Mesothelial cell of epicardium (in vitro differentiated cells): ENCODE results near the gene PDE6B. TPM values are rescaled to one million over a fixed set of nuclear protein-coding genes. Genes with fewer than 3 reads are reported as not detected.

Experiments
- DNase-seq, 2 experiments: peaks; one replicate each; pipeline ENCODE4 v3.0.0; 2021; ENCODE audit warnings: low spot score in 2 of 2; ENCODE audit not compliant: unreplicated experiment in 2 of 2
- H3K27ac Mint-ChIP-seq: 2 replicates; pipeline ENCODE4 v1.8.0; 2021; ENCODE audit warnings: mixed read lengths
- H3K27me3 Mint-ChIP-seq: 2 replicates; pipeline ENCODE4 v1.8.0; 2021; ENCODE audit warnings: low read depth, mixed read lengths
- H3K36me3 Mint-ChIP-seq: 2 replicates; pipeline ENCODE4 v1.8.0; 2021; ENCODE audit warnings: mixed read lengths
- H3K4me1 Mint-ChIP-seq: 2 replicates; pipeline ENCODE4 v1.8.0; 2021; ENCODE audit warnings: mixed read lengths
- H3K4me3 Mint-ChIP-seq: 2 replicates; pipeline ENCODE4 v1.8.0; 2021; ENCODE audit warnings: mild to moderate bottlenecking, moderate library complexity, mixed read lengths
- H3K9me3 Mint-ChIP-seq: 2 replicates; pipeline ENCODE4 v1.8.0; 2021; ENCODE audit warnings: mixed read lengths
- total RNA-seq: library from RNA; stranded (reverse); gene quantifications from 3 replicates; pipeline ENCODE4 v1.2.1, GENCODE V29; 2021
- TF ChIP-seq, protein P1 (sequence below): fragments of 200-600 bp; sonication (generic); IDR thresholded peaks from one replicate; pipeline ENCODE4 v1.5.0; 2021; ENCODE audit warnings: antibody characterized with exemption; ENCODE audit not compliant: unreplicated experiment

PDE6B gene
- total RNA-seq, 1 donor from 2014 or later: 11.6 TPM

- peaks cover 40% of the 10 kb centered on the region for H3K27me3 Mint-ChIP-seq
- TF ChIP-seq, protein P1, sequence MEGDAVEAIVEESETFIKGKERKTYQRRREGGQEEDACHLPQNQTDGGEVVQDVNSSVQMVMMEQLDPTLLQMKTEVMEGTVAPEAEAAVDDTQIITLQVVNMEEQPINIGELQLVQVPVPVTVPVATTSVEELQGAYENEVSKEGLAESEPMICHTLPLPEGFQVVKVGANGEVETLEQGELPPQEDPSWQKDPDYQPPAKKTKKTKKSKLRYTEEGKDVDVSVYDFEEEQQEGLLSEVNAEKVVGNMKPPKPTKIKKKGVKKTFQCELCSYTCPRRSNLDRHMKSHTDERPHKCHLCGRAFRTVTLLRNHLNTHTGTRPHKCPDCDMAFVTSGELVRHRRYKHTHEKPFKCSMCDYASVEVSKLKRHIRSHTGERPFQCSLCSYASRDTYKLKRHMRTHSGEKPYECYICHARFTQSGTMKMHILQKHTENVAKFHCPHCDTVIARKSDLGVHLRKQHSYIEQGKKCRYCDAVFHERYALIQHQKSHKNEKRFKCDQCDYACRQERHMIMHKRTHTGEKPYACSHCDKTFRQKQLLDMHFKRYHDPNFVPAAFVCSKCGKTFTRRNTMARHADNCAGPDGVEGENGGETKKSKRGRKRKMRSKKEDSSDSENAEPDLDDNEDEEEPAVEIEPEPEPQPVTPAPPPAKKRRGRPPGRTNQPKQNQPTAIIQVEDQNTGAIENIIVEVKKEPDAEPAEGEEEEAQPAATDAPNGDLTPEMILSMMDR: no peak
- no peaks in the 10 kb centered on the region for H3K9me3 Mint-ChIP-seq
- no peak overlapping the region for H3K27ac Mint-ChIP-seq
- DNase-seq: no peak
- H3K4me3 Mint-ChIP-seq: no peak overlapping the region
- peaks cover 3% of the 10 kb centered on the region for H3K4me1 Mint-ChIP-seq
- H3K36me3 Mint-ChIP-seq: no peaks in the 10 kb centered on the region
Measured at GRCh38 chr4:616911-617643, 8.3 kb upstream of the PDE6B start.

GRCh38 chr4:617644-618641 lies 7.4 kb upstream of the PDE6B start:
- TF ChIP-seq, protein P1: no peak
- Mint-ChIP-seq H3K36me3 (no peaks in the 10 kb centered on the region), H3K27ac (no peak overlapping the region), H3K9me3 (no peaks in the 10 kb centered on the region), H3K4me1 (peaks cover 3% of the 10 kb centered on the region), H3K4me3 (no peak overlapping the region), H3K27me3 (peaks cover 36% of the 10 kb centered on the region)
- DNase-seq: no peak

GRCh38 chr4:620201-620600 lies 5.2 kb upstream of the PDE6B start:
- Mint-ChIP-seq H3K36me3 (no peaks in the 10 kb centered on the region), H3K27ac (no peak overlapping the region), H3K27me3 (peaks cover 23% of the 10 kb centered on the region), H3K4me3 (no peak overlapping the region), H3K4me1 (peaks cover 3% of the 10 kb centered on the region), H3K9me3 (no peaks in the 10 kb centered on the region)
- no peak for DNase-seq
- TF ChIP-seq, protein P1: no peak

DNA sequence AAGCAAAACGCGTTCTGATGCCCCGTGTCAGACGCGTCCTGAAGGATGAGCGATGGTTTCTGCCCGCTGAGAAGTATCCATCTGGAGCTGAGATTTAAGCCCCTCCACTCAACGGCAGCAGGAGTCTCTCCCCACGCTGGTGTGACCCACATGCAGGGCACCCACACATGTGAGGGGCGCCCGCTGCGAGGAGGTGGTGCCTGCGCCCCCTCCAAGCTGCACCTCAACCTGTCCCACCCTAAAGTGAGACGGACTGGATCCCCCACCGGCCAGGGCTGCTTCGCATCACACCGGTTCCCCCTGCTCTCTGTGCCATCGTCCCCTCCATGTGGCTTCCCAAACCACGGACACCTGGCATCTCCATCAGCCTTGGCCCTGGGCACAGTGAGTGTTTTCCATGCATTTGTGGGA lies 4.5 kb upstream of the PDE6B start:
- no peak overlapping the region for H3K4me3 Mint-ChIP-seq
- no peak for DNase-seq
- no peak overlapping the region for H3K27ac Mint-ChIP-seq
- TF ChIP-seq, protein P1: no peak
- no peaks in the 10 kb centered on the region for H3K9me3 Mint-ChIP-seq
- H3K27me3 Mint-ChIP-seq: peaks cover 16% of the 10 kb centered on the region
- H3K4me1 Mint-ChIP-seq: peaks cover 3% of the 10 kb centered on the region
- no peaks in the 10 kb centered on the region for H3K36me3 Mint-ChIP-seq

DNA sequence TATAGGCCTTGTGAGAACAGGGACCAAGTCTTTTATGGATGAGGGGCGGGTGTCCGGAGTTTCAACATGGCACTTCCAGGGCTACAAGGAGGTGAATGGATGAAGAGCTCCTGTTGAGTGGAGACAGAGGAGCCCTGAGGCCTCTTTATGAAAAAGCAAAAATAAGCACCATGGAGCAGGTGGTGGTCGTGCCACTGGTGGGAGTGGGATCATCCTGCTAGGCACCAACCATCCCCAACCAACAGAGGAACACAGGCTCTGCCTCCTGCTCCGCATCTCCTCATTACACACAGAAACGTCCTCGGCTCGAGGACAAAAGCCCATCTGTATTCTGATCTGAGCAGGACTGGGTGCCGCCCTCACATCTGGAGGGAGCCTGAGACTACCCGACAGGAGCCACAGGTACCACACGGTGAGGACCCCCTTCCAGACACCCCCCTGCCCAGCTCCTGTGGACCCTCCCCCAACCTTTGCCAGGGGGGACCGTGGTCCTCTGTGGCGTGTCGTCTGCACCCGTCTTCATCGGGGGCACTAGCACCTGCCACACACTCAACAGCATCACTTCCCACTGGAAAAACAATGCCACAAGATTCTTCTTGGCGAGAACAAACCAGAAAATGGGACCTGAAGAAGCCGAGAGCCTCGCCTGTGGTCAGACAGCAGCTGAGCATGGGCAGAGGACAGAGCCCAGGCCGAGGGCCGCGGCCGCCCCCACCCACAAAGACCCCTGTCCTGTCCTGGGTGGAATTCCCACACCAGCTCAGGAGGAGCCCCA lies 3.9 kb upstream of the PDE6B start:
- H3K4me1 Mint-ChIP-seq: peaks cover 3% of the 10 kb centered on the region
- no peaks in the 10 kb centered on the region for H3K36me3 Mint-ChIP-seq
- H3K9me3 Mint-ChIP-seq: no peaks in the 10 kb centered on the region
- TF ChIP-seq, protein P1: no peak
- H3K27ac Mint-ChIP-seq: no peak overlapping the region
- DNase-seq: no peak
- H3K27me3 Mint-ChIP-seq: peaks cover 15% of the 10 kb centered on the region
- no peak overlapping the region for H3K4me3 Mint-ChIP-seq
